ENCODE data around the gene SEZ6L2.

DNA sequence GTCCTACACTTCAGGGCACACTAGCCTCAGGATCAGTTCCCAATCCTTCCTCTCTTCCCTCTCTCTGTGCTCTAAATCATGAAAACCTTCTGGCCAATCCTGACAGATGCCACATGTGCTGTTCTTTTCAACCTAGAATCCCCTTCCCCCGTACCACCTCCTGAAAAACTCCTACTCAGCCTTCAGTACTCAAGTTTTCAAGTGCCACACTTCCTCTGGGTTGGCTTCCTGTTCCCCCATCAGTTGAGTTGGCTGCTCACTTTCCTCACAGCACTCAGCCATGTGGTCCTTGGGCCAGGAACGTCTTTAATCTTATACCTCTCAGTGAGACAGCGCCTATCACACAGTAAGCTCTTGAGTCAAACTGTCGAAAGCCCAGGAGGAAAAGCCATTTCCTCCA is 4.2 kb upstream of the SEZ6L2 start:
- TF ChIP-seq CTCF (IDR thresholded peaks at IDR 0.05) = no peak
- TF ChIP-seq POLR2A (IDR thresholded peaks at IDR 0.05) = no peak
